ENCODE measurements around the gene THRB. TPM values are rescaled to one million over a fixed set of nuclear protein-coding genes. Genes with fewer than 3 reads are reported as not detected.

Gene THRB
- total RNA-seq, 3 donors from 2014 or later, result not detected

DNA sequence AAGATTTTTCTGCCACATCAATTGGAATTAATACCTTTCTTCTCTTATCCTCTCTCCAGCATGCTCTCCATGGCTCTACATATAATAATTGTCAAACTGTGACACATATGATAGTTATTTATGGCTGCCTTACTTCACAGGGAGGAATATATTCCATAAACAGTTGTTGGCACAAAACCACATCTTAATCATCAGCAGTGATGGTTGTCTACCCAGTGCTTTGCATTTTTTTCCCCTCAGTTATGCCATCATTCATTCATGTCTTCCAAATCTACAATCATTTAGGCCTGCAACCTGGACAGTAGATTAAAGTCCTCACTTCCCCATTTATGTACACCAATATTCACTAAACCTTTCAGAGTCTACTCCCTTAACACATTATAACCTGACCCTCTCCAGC is 107.7 kb downstream of the THRB start:
- H3K4me3 Mint-ChIP-seq, result no peak overlapping the region
- H3K27me3 Mint-ChIP-seq (ENCODE audit: low read depth), result no peaks in the 10 kb centered on the region
- H3K9me3 Mint-ChIP-seq, result no peaks in the 10 kb centered on the region
- no peaks in the 10 kb centered on the region for H3K36me3 Mint-ChIP-seq (ENCODE audit: insufficient read depth)
- no peaks in the 10 kb centered on the region for H3K4me1 Mint-ChIP-seq (ENCODE audit: low read depth)
- DNase-seq (no peak), ATAC-seq (no peak)

- ATAC-seq, result no peak
- no peak overlapping the region for H3K4me3 Mint-ChIP-seq
- H3K4me1 Mint-ChIP-seq (ENCODE audit: low read depth), result no peaks in the 10 kb centered on the region
- DNase-seq, result no peak
- H3K9me3 Mint-ChIP-seq, result no peaks in the 10 kb centered on the region
- no peaks in the 10 kb centered on the region for H3K36me3 Mint-ChIP-seq (ENCODE audit: insufficient read depth)
- H3K27me3 Mint-ChIP-seq (ENCODE audit: low read depth), result no peaks in the 10 kb centered on the region
Measured at GRCh38 chr3:24386458-24386857, 108.2 kb downstream of the THRB start.

- no peaks in the 10 kb centered on the region for H3K9me3 Mint-ChIP-seq
- ATAC-seq (no peak), DNase-seq (no peak)
- no peaks in the 10 kb centered on the region for H3K4me1 Mint-ChIP-seq (ENCODE audit: low read depth)
- H3K27me3 Mint-ChIP-seq (ENCODE audit: low read depth), result no peaks in the 10 kb centered on the region
- no peak overlapping the region for H3K4me3 Mint-ChIP-seq
- no peaks in the 10 kb centered on the region for H3K36me3 Mint-ChIP-seq (ENCODE audit: insufficient read depth)
Measured at GRCh38 chr3:24385012-24385615, 109.5 kb downstream of the THRB start.

DNA sequence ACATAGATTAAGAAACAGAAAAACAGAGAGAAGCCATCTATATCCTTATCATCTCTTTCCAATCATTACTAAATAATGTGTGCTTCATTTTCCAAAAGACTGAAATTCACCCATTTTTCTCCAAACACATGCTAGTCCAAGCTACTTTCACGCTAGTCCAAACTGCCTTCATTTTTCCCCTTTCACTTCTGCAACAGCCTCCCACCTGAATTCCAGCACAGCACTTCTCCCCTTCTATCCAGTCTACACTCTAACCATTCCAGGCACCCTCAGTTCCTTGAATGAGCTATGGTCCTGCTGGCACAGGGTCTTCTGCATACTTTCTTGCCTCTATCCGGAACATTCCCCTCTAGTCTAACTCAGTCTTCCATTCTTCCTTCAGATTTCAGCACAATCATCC is 112.0 kb downstream of the THRB start:
- Mint-ChIP-seq H3K27me3 (ENCODE audit: low read depth) (no peaks in the 10 kb centered on the region), H3K4me3 (no peak overlapping the region), H3K9me3 (no peaks in the 10 kb centered on the region), H3K36me3 (ENCODE audit: insufficient read depth) (no peaks in the 10 kb centered on the region), H3K4me1 (ENCODE audit: low read depth) (no peaks in the 10 kb centered on the region)
- ATAC-seq, result no peak
- no peak for DNase-seq

- H3K4me1 Mint-ChIP-seq (ENCODE audit: low read depth), result no peaks in the 10 kb centered on the region
- H3K36me3 Mint-ChIP-seq (ENCODE audit: insufficient read depth), result no peaks in the 10 kb centered on the region
- no peak for DNase-seq
- no peak overlapping the region for H3K4me3 Mint-ChIP-seq
- no peaks in the 10 kb centered on the region for H3K27me3 Mint-ChIP-seq (ENCODE audit: low read depth)
- no peak for ATAC-seq
- no peaks in the 10 kb centered on the region for H3K9me3 Mint-ChIP-seq
Measured at GRCh38 chr3:24379936-24380335, 114.7 kb downstream of the THRB start.

- ATAC-seq (no peak), DNase-seq (no peak)
- Mint-ChIP-seq H3K9me3 (no peaks in the 10 kb centered on the region), H3K4me1 (ENCODE audit: low read depth) (no peaks in the 10 kb centered on the region), H3K4me3 (no peak overlapping the region), H3K36me3 (ENCODE audit: insufficient read depth) (no peaks in the 10 kb centered on the region), H3K27me3 (ENCODE audit: low read depth) (no peaks in the 10 kb centered on the region)
Measured at GRCh38 chr3:24378313-24378712, 116.3 kb downstream of the THRB start.

DNA sequence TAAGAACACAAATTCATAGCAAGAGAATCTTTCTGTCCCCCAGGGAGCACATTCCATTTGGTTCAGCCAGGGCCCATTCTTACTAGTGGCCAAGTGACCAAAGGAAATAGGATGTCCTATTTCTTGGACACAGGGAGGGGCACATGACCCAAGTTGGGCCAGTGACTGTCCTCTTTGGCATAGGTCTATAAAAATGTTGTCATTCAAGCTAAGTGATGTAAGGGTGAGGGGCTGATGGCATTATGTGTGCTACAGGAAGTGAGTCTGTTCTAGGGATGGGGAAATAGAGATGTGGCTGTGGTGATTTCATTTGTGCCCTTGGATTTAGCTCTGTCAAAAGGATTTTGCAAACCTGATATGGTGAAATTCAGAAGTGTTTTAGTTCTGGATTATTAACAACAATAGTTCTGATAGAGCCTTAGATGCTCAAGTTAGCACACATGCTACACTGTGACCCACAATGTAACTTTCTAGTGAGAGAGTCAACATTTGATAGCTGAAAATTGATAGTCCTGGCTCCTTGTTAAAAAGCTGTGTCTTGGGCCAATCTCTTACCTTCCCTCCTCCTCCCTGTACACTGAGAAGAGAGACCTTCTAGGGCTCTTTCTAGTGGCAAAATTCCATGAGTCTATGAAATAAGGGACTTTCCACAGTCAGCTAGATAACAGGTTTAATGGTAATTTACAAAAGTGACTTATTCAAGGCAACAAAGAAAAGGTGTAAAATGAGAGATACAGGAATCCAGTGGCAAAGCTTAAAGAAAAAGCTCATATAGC is 117.2 kb downstream of the THRB start:
- Mint-ChIP-seq H3K4me3 (no peak overlapping the region), H3K27me3 (ENCODE audit: low read depth) (no peaks in the 10 kb centered on the region), H3K4me1 (ENCODE audit: low read depth) (no peaks in the 10 kb centered on the region), H3K36me3 (ENCODE audit: insufficient read depth) (no peaks in the 10 kb centered on the region), H3K9me3 (no peaks in the 10 kb centered on the region)
- ATAC-seq (no peak), DNase-seq (no peak)

DNA sequence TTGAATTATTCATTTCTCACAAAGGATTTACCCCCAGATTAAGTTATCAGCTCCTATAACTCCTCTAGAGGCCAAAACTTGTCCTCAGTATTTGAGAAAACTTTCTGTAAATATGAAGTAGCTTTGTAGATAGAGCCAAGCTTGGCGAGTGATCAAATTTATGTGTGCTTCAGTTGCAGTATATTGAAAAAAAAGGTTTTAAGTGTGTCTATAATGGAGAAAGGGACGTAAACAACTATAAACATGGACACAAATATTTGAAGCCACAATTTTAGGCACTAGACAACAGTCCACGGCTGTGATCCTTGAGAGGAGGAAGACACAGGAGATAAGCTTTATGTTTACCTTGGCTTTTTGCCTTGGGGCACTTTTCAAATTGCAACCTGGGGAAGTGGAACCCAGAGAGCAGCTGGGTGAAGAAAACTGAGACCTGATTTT is 118.7 kb downstream of the THRB start:
- Mint-ChIP-seq H3K36me3 (ENCODE audit: insufficient read depth) (no peaks in the 10 kb centered on the region), H3K27me3 (ENCODE audit: low read depth) (no peaks in the 10 kb centered on the region), H3K9me3 (no peaks in the 10 kb centered on the region), H3K4me1 (ENCODE audit: low read depth) (no peaks in the 10 kb centered on the region), H3K4me3 (no peak overlapping the region)
- DNase-seq (no peak), ATAC-seq (no peak)

DNA sequence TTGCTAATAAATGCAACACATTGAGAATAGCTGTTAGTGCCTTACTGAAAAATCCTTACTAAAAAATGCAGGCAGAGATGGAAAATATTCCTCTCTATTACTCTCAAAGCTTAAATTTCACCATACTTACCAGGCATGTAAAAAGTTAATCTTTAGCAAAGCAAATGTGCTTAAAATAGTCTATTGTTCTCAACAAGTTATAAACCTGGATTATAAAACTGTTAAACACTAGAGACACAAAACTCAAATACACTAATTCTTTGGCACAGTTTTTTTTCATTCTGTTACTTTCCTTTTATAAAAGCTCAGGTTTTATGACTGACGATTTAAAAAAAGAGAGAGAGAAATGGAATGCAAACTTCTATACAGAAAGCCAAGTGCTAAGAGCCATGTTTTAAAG is 119.8 kb downstream of the THRB start:
- Mint-ChIP-seq H3K36me3 (ENCODE audit: insufficient read depth) (no peaks in the 10 kb centered on the region), H3K4me1 (ENCODE audit: low read depth) (no peaks in the 10 kb centered on the region), H3K9me3 (no peaks in the 10 kb centered on the region), H3K27me3 (ENCODE audit: low read depth) (no peaks in the 10 kb centered on the region), H3K4me3 (no peak overlapping the region)
- DNase-seq (no peak), ATAC-seq (no peak)

DNA sequence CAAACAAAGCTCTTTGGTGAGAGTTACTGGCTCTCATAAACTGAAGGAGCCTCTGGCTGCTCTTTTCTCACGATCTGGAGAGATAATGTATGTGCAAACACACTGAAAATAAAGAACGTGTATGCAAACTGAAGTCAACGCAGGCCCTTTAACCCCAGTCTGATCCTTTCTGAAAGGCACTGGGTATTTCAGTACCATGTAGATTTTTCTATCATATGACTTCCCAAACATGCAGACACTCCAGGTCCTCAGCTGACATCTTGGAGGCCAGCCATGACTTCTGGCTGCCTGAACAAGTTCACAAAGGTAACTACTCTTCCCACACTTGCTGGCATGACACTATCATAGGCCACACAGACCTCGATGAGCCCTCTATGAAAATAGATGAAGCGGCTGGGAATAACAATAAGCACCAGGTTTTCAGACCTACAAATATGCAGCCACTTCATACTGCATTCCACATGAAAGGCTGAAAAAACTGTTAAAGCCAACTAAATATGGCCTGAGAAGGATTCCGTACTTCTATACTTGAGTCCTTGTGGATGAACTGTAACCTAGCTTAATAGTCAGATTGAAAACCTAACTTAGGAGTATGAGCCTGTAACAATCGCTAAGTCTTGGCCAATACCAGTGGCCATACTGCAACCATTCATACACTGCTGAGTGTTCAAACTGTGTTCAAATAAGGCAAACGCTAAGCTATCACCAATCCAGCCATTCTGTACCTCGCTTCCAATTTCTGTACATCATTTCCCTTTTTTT is 121.3 kb downstream of the THRB start:
- Mint-ChIP-seq H3K4me1 (ENCODE audit: low read depth) (no peaks in the 10 kb centered on the region), H3K36me3 (ENCODE audit: insufficient read depth) (no peaks in the 10 kb centered on the region), H3K4me3 (no peak overlapping the region), H3K9me3 (no peaks in the 10 kb centered on the region), H3K27me3 (ENCODE audit: low read depth) (no peaks in the 10 kb centered on the region)
- no peak for ATAC-seq
- no peak for DNase-seq

DNA sequence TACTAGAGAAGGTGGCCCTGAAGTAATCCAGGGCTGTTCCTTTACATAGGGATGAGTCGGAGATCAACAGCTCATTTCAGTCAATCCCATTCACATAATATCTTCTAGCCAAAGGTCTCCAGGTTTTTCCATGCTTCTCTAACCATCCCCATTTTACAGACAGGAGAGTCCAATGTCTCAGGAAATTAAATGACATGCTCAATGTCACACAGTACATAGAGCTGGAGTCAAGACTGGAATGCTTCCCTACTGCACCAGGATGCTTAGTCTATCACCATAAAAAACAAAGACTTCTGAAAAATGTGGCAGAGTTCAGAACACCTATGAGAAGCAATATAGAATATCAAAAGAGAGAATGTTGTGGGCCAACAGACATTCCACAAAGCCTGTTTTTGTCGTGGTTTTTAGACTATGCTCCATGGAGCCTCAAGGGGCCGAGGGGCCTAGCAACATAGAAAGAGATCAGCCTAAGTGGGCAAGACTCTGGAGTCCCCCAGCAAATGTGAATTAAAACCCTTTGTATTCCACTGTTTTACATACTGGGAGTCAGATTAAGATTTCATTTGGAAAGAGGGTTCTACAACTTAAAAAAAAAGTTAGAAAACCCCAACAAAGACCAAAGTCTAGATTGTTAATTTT is 122.0 kb downstream of the THRB start:
- DNase-seq (no peak), ATAC-seq (no peak)
- H3K27me3 Mint-ChIP-seq (ENCODE audit: low read depth), result no peaks in the 10 kb centered on the region
- H3K9me3 Mint-ChIP-seq, result no peaks in the 10 kb centered on the region
- H3K4me3 Mint-ChIP-seq, result no peak overlapping the region
- H3K4me1 Mint-ChIP-seq (ENCODE audit: low read depth), result no peaks in the 10 kb centered on the region
- no peaks in the 10 kb centered on the region for H3K36me3 Mint-ChIP-seq (ENCODE audit: insufficient read depth)

DNA sequence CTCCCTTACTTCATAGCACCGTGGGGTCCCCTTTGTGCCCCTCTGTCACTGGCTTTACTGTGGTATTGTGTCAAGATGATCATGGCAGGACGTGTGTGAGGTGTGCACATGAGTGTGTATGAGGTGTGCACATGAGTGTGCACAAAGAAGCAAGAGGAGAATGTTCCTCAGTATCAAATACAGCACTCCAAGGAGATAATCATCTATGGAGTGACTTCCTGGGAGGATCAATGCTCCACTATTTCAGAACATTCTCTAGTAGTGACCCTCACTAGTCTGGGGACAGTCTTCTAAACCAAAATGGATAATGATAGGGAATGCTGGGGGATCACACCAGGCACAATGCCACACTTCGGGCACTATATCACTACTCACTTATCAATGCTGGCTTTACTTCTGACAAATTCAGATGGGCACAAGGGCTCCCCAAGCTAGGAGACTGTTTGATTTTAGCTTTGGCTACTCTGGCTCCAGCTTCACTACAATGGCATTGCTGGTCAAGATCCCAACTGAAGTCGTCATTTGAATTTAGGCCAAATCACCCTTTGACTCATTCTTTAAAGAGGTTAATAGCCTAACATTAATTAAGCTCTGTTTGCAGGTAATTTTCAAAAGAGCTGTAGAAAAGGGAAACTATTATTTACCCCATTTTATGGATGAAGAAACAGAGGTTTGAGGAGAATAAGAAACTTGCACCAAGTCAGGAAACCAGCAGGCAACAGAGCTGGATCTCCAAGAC is 124.1 kb downstream of the THRB start:
- ATAC-seq (no peak), DNase-seq (no peak)
- Mint-ChIP-seq H3K4me3 (no peak overlapping the region), H3K27me3 (ENCODE audit: low read depth) (no peaks in the 10 kb centered on the region), H3K36me3 (ENCODE audit: insufficient read depth) (no peaks in the 10 kb centered on the region), H3K9me3 (no peaks in the 10 kb centered on the region), H3K4me1 (ENCODE audit: low read depth) (no peaks in the 10 kb centered on the region)

- H3K36me3 Mint-ChIP-seq (ENCODE audit: insufficient read depth), result no peaks in the 10 kb centered on the region
- DNase-seq, result no peak
- H3K4me1 Mint-ChIP-seq (ENCODE audit: low read depth), result no peaks in the 10 kb centered on the region
- no peaks in the 10 kb centered on the region for H3K27me3 Mint-ChIP-seq (ENCODE audit: low read depth)
- no peak for ATAC-seq
- H3K4me3 Mint-ChIP-seq, result no peak overlapping the region
- H3K9me3 Mint-ChIP-seq, result no peaks in the 10 kb centered on the region
Measured at GRCh38 chr3:24368605-24369004, 126.0 kb downstream of the THRB start.

- Mint-ChIP-seq H3K4me1 (ENCODE audit: low read depth) (no peaks in the 10 kb centered on the region), H3K27me3 (ENCODE audit: low read depth) (no peaks in the 10 kb centered on the region), H3K4me3 (no peak overlapping the region), H3K36me3 (ENCODE audit: insufficient read depth) (no peaks in the 10 kb centered on the region), H3K9me3 (no peaks in the 10 kb centered on the region)
- no peak for DNase-seq
- ATAC-seq, result no peak
Measured at GRCh38 chr3:24367664-24368264, 126.9 kb downstream of the THRB start.

All from activated T-cell treated with anti-CD3 and anti-CD28 coated beads, Interleukin-2, amount 50 U/mL, for 4 hours (primary cell).